ENCODE measurements around the gene IFI30.

Gene IFI30

DNA sequence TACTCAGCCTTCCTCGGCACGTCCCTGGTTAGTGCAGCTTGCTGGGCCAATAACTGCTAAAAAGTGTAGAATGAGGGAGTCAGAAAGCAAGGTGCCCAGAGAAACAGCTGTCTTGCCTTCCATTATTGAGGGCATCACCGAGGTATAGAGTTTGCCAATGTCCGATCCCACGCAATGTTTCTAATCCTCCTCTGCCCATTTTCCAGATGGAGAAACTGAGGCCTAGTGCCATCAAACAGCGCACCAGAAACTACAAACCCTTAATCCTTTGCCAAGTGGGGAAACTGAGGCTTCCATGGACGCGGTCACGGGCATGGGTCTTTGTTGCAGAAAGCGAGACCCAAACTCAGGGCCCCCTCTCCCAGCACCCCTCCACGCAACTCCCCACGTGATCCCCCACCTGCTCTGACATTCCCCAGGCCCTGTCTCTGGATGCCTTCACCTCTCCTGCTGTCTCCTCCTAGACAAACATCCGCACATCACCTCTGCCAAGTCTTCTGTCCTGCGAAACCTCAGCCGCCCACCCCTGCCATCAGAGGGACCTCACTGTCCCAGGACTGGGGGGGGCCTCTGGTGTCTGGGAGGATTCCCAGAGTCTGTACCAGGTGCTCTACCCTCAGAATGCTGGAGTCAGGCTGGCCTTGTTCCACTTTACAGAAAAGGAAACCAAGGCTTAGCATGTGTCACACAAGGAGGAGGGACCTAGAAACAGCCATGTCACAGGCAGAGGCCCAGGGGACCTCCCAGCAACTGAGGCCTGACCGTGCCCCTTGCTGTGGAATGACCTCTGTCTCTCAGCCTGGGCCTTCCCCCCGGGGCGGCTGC is 53.6 kb downstream of the IFI30 start:
- no peak for DNase-seq

Measured in CD4-positive, alpha-beta T cell treated with Interleukin-21 for 1 hour (primary cell).